Measurements from ENCODE around the gene LIN37.

GRCh38 chr19:35779033-35779432 is 30.7 kb downstream of the LIN37 start:
- TF ChIP-seq CTCF (conservative IDR thresholded peaks at IDR 0.05; ENCODE audit: low read depth in 2 of 2) (no peak), EZH2 (IDR thresholded peaks at IDR 0.05; ENCODE audit: low read depth, unreplicated experiment) (no peak)

Measured in GM23338 (cell line).